ENCODE results near the gene EML1.

GRCh38 chr14:99971941-99972747 lies 178.9 kb downstream of the EML1 start:
- TF ChIP-seq POLR2A (IDR thresholded peaks at IDR 0.05; ENCODE audit: extremely low read depth, insufficient read length) (no peak), MAX (IDR thresholded peaks at IDR 0.05; ENCODE audit: low read depth, low read length) (no peak), CTCF (IDR thresholded peaks at IDR 0.05; ENCODE audit: low read depth, low read length) (no peak)

Data from NB4 (cell line).